Suprapubic skin (tissue), 3 donors: ENCODE results near the gene CTNNA3.

Experiments used
- EP300 ChIP-seq: sonication (generic); formaldehyde crosslinking; IDR thresholded peaks from one replicate; pipeline ENCODE4 v1.6.1; 2017; ENCODE audit warnings: antibody characterized with exemption
- TF ChIP-seq, protein P1 (sequence below), 2 donors: fragments of 200-600 bp in 1 of 2; fragments of 450-650 bp in 1 of 2; sonication (generic) in 1 of 2; IDR thresholded peaks; one replicate each; pipeline ENCODE4 v1.5.1; 2016 to 2019; ENCODE audit warnings: antibody characterized with exemption in 2 of 2, mild to moderate bottlenecking in 1 of 2, moderate library complexity in 1 of 2

- TF ChIP-seq, protein P1, sequence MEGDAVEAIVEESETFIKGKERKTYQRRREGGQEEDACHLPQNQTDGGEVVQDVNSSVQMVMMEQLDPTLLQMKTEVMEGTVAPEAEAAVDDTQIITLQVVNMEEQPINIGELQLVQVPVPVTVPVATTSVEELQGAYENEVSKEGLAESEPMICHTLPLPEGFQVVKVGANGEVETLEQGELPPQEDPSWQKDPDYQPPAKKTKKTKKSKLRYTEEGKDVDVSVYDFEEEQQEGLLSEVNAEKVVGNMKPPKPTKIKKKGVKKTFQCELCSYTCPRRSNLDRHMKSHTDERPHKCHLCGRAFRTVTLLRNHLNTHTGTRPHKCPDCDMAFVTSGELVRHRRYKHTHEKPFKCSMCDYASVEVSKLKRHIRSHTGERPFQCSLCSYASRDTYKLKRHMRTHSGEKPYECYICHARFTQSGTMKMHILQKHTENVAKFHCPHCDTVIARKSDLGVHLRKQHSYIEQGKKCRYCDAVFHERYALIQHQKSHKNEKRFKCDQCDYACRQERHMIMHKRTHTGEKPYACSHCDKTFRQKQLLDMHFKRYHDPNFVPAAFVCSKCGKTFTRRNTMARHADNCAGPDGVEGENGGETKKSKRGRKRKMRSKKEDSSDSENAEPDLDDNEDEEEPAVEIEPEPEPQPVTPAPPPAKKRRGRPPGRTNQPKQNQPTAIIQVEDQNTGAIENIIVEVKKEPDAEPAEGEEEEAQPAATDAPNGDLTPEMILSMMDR (IDR thresholded peaks at IDR 0.05), result no peak
- TF ChIP-seq EP300, result no peak
Measured at GRCh38 chr10:66209025-66209424, 1487.0 kb downstream of the CTNNA3 start.
